Measurements from ENCODE around the gene ZNF771.
"Not testable (repeated sequence)": the region's sequence is repeated elsewhere in the genome, so short reads cannot be mapped to it uniquely, and the experiment has no call there.

Gene ZNF771

GRCh38 chr16:30376461-30376902 lies 30.9 kb upstream of the ZNF771 start:
- no peak for DNase-seq

DNA sequence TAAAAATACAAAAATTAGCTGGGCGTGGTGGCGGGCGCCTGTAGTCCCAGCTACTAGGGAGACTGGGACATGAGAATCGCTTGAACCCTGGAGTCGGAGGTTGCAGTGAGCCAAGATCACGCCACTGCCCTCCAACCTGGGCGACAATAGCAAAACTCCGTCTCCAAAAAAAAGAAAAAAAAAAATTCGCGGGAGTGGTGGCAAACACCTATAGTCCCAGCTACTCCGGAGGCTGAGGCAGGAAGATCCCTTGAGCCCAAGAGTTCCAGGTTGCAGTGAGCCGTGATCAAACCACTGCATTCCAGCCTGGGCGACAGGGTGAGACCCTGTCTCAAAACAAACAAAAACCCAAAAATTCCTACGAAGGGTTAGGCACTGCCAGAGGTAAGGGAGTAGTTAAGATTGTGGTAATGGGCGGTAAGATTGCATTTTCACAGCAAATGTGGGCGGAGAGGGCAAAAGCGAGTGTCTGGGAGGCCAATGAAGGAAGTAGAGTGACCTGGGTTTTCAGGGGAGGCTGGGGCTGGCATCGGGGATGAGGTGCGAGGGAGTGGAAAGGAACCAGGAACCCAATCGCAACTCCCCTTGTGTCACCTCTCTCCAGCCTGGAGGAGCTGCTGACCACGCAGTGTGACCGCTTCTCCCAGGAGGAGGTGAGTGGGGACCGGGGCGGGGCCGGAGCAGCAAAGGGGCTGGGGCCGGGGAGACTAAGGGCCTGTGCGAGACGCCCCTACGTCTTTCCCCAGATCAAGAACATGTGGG lies 30.2 kb upstream of the ZNF771 start:
- no peak for DNase-seq

- DNase-seq: peak; percentile 95
Measured at GRCh38 chr16:30377812-30378235, 29.6 kb upstream of the ZNF771 start.

DNA sequence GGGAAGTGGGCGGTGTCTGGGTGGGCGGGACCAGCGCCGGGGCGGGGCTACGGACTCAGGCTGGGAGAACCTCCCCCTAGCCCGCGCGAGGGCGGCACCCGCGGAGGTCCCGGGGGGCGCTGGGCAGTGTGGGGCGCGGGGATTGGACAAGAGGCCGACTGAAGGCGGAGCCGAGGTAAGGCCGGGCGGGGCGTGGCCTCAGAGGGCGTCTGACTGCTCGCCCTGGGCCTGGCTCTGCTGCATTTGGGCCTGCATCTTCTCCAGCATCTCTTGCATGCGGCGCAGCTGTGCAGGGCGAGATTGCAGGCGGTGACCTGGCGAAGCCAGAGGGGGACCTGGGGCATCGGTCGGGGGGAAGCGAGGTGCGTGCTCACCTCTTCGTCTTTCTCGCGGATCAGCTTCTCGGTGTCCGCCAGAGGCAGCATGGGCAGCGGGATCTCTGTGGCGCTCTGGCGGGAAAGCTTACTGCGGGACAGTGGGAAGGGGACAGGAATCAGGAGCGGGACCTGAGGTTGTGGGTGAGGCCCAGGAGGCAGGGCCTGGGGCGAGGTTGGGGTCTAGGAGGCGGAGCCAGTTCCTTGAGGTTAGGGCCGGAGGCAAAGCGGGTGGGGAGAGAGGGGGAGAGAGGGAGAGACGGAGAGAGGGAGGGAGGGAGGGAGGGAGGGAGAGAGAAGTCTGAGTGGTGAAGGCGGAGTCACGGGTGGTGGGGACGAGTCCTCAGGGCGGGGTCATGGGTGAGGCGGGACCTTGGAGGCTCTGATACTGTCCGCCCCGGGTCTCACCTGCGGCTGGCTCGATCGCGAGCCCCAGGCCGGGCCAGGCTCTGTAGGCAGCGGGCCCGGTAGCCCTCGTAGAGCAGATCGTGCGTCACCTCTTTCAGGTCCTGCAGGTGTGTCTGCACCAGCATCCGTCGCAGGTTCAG lies 28.9 kb upstream of the ZNF771 start:
- DNase-seq: peak; percentile 99

- no peak for DNase-seq
Measured at GRCh38 chr16:30379158-30379783, 28.1 kb upstream of the ZNF771 start.

- no peak for DNase-seq
Measured at GRCh38 chr16:30380072-30380802, 27.2 kb upstream of the ZNF771 start.

DNA sequence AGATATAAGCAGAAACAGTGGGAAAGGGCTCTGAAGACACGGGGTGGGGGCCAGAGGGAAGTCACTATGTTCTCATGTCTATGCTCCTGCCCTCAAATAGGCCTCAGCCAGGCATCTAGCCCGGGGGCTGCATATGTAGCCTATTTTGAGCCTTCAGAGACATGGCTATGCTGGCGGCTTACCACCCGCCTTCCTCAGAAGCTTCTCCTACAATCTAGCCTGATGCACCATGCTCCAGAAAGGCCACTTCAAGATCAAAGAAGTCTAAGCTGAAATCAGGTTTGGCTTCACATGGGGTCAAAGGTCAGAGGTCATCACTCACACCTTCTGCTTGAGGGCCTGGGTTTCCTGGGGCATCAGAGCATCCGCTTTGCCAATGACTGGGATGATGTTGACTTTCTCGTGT lies 26.6 kb upstream of the ZNF771 start:
- DNase-seq: no peak

- no peak for DNase-seq
Measured at GRCh38 chr16:30381291-30382041, 25.9 kb upstream of the ZNF771 start.

DNA sequence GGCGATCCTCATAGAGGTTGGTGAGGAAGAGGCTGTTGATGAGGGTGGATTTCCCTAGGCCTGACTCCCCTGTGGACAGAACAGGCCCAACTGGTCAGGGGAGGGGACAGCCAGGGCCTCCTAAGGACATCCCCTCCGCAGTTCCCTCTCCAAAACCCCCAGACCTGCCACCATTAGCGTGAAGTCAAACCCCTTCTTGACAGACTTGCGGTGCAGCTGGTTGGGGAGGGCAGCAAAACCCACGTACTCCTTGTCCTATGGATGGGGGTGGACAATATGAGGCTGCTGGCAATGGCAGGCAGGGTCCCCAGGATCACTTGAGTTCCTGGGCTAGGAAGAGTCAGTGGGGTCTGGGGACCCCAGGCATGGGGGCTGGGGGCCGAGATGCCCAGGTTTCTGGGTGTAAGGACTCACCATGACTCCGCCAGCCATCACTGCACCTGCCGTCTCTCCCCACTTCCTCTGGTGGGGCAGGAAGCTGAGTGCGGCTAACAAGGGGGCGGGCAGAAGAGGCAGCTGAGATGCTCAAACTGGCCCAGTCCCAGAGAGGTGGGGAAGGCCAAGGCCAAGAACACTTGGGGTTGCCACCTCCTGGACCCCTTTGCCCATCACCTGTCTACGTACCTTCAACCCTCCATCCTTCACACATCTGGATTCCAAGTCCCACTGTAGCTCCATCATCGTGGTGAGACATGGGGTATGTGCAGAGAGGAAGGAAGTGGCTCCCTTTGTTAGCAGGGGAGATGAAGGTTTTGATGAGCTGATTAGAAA lies 25.1 kb upstream of the ZNF771 start, which contains the start of gene SEPTIN1:
SEPTIN1 (minus strand) TSS at position 451 of the 771 bp plus-strand sequence; CDS start at position 432, 19 bp downstream.
- no peak for DNase-seq

DNA sequence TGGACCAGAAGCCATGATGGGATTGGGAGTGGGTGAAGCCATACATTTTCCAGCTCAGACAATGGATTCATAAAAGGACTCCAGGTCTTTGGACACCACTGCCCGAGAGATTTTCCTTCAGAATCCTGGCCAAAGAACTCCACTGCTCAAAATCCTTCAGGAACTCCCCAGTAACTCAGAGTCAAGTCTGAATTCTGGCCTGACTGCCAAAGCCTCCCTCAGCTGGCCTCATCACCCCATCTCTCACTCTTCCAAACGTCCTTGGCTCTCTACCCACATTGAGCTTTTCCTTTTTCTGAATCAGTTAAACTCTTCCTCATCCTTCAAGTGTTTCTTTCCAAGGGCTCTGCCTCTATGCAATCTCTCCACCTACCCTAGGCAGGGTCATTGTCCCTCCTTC lies 23.9 kb upstream of the ZNF771 start:
- peak; percentile 78 for DNase-seq

DNA sequence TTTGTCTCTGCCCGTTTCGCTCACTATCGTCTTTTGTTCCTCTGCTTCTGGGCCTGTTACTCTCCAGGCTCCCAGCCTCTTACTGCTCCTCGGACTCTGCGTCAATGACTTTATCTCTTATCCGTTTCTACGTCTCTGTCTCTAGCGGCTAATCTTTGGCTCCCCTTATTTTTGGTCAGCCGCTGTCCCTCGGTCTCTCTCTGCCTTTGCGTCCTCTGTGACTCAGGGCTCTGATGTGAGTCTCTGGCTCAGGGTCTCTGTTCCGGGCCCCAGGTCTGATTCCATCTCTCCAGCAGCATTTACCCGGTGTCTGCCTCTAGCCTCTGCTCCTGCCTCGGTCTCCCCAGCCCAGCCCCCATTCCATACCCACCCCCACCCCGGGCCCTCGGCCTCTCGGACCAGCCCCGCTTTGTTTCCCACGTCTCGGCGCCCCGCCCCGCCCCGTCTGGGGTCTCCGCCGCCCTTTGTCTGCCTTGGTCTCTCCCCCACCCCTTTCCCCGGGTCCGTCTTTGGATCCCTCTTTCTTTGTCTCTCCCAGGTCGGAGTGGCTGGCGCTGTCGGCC lies 12.7 kb upstream of the ZNF771 start:
- no peak for DNase-seq

DNA sequence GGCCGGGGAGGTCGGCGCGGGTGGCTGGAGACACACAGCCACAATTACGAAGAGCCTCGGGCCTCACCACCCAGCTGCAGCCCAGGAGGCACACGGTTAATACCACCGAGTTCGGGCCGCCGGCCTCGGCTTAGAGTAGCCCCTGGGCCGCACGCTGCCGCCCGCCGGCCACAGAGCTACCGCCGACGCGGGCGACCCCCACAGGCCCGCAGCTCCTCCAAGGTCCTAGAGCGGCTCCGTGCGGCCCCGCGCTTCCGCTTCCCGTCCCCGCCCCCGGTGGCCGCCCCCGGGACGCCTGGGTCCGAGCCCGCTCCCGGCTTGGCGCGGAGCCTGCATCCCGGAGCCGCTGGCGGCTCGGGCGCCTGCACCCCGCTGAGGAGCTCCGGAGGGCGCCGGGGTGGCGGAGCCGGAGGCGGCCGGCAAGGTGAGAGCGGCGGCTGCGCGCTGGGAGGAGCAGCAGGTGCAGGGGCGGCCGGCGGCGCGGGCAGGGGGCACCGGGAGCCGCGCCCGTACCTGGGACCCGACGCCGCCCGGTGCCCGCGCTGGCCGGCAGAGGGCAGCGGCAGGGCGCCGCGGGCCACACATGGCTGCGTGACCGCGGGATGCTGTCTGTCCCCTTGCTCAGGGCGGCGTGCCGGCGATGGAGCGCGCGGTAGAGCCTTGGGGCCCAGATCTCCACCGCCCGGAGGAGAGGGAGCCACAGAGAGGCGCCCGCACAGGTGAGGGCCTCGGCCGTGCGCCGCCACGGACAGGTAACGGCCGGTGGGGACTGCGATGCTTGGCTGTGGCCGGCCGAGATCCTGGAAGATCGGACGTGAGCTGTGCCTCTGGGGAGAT lies 12.0 kb upstream of the ZNF771 start, which contains the start of gene ZNF48:
ZNF48 (plus strand) TSS at position 266 of the 837 bp plus-strand sequence; CDS start at position 641, 375 bp downstream.
- peak; percentile 92 for DNase-seq

DNA sequence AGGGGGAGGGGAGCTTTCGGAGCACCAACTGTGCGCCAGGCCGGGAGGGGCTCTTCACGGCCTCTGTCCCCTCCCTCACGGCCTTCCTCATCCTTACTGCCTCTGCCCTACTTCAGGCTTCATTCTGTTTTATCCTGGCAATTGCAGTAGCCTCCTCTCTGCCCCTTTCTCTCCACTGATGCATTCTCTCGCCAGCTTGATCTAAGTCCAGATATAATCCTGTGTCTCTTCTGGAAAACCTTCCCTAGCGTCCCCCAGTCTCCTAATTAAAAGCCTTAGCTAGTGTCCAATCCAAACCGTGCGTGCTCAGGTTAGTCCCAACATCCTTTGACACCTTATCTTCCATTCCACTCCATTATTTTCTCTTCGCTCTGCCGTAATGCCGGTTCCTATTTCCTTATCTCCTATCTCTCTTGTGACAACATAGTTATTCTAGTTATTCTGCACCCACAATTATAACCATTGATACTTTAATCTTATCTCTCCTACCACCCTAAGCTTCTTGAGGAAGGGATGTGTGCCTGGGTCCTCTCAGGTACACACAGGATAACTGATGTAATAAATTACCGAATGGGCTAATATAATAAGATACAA lies 11.3 kb upstream of the ZNF771 start:
- DNase-seq: no peak

GRCh38 chr16:30396627-30397026 lies 10.8 kb upstream of the ZNF771 start:
- DNase-seq: not testable (repeated sequence)

DNA sequence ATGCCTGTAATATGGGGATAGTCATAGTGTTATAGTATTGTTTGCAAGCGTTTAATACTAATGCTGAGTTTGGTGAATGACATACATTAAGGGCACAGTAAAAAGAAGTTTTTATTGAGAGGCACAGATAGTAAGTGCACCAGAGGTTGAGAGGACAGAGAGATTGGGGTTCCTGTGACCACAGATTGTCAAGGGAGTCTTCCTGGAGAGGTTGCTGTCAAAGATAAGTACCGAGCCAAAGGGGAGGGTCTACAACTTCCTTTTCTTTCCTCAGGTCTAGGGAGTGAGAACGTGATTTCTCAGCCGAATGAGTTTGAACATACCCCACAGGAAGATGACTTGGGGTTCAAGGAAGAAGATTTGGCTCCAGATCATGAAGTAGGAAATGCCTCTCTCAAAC lies 10.3 kb upstream of the ZNF771 start:
- DNase-seq: no peak

DNA sequence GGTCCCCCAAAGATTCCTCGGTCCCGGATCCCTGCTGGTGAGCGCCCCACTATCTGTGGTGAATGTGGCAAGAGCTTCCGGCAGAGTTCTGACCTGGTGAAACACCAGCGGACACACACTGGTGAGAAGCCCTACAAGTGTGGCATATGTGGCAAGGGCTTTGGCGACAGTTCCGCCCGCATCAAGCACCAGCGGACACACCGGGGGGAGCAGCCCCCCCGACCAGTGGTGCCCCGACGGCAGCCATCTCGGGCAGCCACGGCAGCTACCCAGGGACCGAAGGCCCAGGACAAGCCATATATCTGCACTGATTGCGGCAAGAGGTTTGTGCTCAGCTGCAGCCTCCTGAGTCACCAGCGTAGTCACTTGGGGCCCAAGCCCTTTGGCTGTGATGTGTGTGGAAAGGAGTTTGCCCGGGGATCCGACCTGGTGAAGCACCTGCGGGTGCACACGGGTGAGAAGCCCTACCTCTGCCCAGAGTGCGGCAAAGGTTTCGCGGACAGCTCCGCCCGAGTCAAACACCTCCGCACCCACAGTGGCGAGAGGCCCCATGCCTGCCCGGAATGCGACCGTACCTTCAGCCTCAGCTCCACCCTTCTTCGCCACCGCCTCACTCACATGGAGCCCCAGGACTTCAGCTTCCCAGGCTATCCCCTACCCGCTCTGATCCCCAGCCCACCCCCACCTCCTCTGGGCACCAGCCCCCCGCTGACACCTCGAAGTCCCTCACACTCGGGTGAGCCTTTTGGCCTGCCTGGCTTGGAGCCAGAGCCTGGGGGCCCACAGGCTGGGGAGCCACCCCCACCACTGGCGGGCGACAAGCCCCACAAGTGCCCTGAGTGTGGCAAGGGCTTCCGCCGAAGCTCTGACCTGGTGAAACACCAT lies 9.4 kb upstream of the ZNF771 start:
- no peak for DNase-seq

DNA sequence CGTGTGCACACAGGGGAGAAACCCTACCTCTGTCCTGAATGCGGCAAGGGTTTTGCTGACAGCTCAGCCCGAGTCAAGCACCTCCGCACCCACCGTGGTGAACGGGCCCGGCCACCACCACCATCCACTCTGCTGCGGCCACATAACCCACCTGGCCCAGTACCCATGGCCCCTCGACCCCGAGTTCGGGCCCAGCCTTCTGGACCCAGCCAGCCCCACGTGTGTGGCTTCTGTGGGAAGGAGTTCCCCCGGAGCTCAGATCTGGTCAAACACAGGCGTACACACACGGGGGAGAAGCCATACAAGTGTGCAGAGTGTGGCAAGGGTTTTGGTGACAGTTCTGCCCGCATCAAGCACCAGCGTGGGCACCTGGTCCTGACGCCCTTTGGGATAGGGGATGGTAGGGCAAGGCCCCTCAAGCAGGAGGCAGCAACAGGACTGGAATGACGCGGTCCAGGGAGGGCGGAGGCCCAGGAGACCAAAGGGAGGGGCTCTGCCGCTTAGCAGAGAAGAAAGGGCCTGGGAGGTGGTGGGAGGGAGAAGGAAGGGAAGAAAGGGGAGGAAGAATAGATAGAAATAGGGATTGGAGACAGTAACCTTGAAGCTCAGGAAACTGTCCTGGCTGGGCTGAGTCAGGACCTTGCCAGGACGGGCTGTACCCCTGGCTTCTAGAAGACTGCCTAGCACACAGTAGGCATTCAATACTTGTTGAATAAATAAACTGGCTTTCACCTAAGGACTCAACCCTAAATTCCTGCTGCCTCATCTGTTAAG lies 8.6 kb upstream of the ZNF771 start:
- DNase-seq: no peak

All from left hindlimb (tissue), 1 donor.